ENCODE results near the gene CDH22.

CDH22 gene

DNA sequence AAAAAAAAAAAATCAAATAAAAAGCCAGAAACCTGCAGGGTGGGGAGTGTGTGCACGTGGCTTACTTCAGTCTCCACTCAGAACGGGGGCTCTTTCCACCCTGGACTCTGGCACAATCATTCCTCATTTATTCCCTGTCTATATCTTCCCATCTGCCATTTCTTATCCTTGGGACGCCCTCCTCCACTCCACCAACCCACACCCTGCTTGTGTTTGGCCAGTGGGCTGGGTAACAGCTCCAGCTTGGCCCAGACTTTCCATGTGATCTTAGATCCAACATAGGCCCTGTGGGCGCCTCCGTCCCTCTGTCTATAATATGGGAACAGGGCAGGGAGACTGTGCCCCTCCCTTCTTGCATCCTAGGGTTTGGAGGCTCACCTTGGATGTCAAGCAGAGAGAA lies 122.1 kb downstream of the CDH22 start:
- DNase-seq: no peak

DNA sequence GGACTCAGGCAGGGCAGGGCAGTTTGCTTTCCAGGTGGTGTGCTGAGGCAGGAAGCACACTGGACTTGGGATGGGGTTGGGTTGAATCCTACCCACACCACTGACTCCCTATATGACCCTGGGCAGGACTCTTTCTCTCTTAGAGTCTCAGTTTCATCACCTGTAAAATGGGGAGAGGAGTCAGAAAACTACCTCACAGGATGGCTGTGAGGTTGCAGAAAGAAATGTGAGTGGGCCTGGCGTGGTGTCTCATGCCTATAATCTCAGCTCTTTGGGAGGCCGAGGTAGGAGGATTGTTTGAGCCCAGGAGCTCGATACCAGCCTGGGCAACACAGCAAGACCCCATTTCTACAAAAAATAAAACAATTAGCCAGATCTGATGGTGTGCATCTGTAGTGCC lies 122.9 kb downstream of the CDH22 start:
- no peak for DNase-seq

GRCh38 chr20:46183768-46184167 lies 124.5 kb downstream of the CDH22 start:
- no peak for DNase-seq

GRCh38 chr20:46182276-46183200 lies 125.8 kb downstream of the CDH22 start:
- peak; percentile 97 for DNase-seq

DNA sequence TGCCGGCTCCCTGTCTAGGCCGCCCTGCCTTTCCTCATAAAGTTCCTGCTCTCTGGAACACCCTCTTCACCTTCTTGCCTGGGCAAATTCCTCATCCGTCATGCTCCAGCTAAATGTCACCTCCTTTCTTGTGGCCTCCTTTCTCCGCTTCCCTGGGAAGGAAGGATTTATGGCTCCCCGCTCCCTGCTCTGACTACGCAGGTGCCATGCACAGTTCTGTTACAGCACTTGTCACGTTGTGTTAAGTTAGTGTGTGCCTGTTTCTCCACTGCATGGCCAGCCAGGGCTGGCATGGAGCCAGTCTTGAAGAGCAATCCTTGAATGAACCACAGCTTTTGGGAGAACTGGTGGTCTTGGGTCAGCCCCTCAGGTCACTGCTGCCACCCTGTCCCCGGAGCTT lies 128.4 kb downstream of the CDH22 start:
- no peak for DNase-seq

GRCh38 chr20:46178891-46179290 lies 129.4 kb downstream of the CDH22 start:
- peak; percentile 47 for DNase-seq

GRCh38 chr20:46177768-46178167 lies 130.5 kb downstream of the CDH22 start:
- no peak for DNase-seq

- peak; percentile 99 for DNase-seq
Measured at GRCh38 chr20:46176739-46177378, 131.4 kb downstream of the CDH22 start.

DNA sequence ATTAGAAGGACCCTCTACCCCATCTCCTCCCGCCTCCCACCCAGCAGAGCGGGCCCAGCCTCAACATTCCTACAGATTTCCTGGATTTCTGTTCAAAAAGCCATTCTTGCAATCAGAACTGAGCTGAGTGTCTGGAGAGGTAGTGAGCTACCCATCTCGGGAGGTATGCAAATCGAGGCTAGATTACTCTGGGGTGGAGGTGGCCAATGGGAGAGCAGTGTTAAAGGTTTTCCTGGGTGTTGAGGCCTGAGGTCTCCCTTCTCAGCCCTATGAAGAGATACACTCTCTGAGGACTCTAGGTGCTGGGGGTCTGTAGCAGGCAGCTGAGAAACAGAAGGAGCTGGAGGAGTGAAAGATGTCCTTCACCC lies 133.2 kb downstream of the CDH22 start:
- no peak for DNase-seq

GRCh38 chr20:46174469-46175126 lies 133.7 kb downstream of the CDH22 start:
- no peak for DNase-seq

DNA sequence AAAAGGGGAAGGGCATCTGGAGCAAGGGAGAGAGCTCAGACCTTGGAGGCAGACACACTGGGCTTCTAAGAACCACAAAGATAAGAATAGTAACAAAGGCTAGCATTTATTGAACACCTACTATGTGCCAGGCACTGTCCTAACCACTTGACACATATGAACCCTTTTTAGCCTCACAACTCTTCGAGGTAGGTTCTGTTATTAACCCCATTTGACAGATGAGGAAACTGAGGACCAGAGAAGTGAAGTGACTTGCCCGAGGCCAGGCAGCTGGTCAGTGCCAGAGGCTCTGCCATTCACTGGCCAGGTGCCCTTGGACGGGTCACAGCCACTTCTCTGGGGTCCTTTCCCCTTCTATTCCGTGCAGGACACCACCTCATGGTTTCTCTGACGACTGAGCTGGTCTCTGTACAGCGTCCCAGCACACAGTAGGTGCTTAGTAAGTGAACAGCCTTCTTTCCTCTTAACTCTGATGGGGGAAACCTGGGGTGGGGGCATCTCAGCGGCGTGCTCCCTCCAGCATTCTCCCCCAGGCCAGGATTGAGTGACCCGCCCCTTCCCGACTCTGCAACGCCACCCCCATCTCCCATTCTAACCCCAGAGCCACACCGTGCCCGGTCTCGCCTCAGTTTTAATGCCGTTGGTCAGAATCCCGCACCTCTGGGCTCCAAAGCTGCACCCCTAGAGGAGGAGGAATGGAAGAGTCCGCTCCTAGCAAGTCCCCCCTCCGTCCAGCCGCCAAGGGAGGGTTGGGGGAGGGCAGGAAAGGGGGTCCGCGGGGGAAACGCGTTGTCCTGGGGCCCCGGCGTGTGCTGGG lies 134.4 kb downstream of the CDH22 start:
- no peak for DNase-seq

- DNase-seq: no peak
Measured at GRCh38 chr20:46172961-46173536, 135.2 kb downstream of the CDH22 start.

GRCh38 chr20:46172455-46172854 lies 135.8 kb downstream of the CDH22 start:
- no peak for DNase-seq

DNA sequence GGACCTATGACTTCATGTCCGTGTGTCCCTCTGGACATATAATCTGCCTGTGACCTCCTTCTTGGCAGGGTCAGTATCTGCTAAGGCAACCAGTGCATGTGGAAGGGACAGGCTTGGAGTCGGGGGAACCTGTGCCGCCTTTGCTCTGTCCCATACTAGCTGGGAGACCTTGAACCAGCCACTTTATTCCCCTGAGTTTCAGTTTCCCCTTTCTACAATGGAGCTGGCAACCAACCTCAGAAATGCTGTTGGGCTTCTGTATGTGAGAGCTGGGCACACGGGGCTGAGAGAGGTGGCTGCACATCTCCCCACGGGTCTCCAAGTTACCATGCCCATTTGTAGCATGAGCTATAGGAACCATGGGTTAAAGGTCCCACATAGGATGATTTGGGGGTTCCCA lies 136.4 kb downstream of the CDH22 start:
- DNase-seq: no peak

GRCh38 chr20:46171476-46171875 lies 136.8 kb downstream of the CDH22 start:
- no peak for DNase-seq

GRCh38 chr20:46169245-46170171 lies 138.8 kb downstream of the CDH22 start:
- no peak for DNase-seq

DNA sequence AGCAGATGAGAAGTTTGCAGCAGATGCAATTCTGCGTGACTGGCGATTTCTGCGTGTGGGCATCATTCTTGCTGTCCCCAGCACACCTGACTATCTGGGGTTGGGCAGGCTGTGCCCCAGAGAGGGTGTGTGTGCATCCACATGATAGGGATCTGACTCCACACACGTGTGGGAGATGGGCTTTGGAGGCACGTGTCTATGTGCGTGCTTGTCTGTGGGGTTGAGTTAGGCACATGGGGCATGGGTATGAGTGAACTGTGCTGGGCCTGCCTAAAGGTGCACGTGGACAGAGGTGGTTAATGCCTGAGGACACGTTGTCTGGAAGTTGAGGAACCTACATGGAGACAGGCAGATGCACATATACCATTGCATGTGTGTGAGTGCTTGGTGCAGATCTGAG lies 139.9 kb downstream of the CDH22 start:
- DNase-seq: no peak

- DNase-seq: no peak
Measured at GRCh38 chr20:46167080-46167479, 141.2 kb downstream of the CDH22 start.

GRCh38 chr20:46164254-46164653 lies 144.0 kb downstream of the CDH22 start:
- no peak for DNase-seq

DNA sequence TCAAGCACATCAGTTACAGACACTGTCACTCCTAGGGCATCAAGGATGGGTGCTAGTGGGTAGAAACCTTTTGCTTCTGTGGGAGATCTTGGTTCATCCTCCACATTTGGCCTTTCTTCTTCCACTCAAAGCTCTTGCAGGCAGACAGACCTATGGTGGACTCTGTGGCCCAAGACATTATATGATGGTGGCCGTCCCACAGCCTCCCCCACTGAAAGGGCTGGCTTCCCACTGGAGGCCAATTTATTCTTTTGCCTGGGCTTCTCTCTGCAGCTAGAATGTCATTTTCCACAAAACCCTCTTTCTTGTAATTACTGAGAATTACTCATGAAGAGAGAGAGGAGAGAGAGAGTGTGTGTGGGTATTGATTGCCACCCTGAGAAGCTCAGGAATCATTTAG lies 146.4 kb downstream of the CDH22 start:
- no peak for DNase-seq

DNA sequence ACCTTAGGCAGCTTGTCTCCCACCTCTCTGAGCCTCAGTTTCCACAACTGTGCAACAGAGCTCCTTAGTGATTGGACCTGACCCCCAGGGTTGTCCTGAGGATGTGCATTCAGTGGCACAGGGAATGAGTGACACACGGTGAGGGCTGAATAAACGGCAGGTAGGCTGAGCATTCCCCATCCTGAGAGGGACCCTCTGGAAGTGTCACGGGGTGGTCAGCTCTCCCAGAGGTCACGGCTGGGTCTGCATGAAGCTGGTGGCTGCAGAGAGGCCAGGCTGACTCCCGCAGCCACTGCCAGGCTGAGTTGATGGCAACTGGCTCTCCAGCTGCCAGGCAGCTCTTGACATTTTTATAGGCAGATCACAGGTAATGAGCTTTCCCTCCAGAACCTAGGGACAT lies 147.6 kb downstream of the CDH22 start:
- no peak for DNase-seq

All from NCI-H2171 treated with DMSO at 0.1 percent for 48 hours (cell line).